Measurements from ENCODE around the gene BEND7. TPM values are rescaled to one million over a fixed set of nuclear protein-coding genes. Genes with fewer than 3 reads are reported as not detected.
"Not testable (repeated sequence)": the region's sequence is repeated elsewhere in the genome, so short reads cannot be mapped to it uniquely, and the experiment has no call there.

BEND7 gene
- total RNA-seq, 1 donor from 2014 or later = 1.3 TPM

DNA sequence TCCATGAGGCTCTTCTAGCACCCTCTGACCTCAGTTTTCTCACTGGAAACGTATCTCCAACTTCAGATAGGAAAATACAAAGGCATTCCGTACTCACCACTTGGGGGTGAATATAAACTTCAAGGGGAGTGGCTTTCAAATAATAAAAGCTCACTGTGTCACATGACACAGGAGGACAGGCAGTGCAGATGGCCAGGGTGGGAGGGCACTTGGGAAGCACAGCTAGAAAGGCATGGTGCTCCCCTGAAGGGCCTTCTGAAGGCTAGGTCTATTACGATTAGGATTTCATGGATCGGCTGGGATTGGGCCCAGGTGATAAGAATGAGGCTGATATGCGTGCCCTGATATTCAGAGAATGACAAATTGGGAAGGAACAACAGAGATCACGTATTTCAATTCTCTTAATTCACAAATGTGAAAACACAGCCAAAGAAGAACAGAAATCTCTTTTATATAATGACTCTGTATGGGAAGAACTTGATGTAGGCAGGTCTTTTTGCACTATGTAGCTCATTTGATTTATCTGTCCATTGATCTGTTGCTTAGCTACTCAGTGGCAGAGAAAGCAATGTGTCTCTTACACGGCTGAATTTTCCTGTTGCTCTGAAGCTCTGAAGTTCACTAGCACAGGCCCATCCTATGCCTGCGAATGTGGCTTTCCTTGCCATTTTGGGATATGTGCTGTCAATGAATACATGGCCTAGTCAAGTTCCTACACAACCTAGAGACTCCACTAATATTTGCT lies 83.0 kb downstream of the BEND7 start:
- no peak for DNase-seq (ENCODE audit: low read depth)

DNA sequence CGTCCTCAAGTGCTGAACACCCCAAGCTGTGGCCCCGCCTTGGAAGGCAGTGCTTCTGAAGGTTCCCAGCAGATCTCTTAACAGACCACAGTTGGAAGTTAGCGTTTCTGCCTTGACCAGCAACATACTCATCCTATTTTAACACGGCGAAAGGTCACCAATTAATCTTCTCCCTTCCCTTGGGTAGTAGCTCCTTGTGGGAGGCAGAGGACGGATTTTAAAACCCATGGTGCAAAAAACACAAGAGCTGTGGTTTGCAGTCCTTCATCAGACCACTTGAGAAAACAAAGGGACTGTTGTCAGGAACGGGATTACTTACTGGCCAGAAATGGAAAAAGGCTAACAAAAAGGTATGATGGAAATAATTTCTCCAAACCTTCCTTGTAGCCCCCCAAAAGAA lies 87.3 kb downstream of the BEND7 start:
- TF ChIP-seq, protein P1, sequence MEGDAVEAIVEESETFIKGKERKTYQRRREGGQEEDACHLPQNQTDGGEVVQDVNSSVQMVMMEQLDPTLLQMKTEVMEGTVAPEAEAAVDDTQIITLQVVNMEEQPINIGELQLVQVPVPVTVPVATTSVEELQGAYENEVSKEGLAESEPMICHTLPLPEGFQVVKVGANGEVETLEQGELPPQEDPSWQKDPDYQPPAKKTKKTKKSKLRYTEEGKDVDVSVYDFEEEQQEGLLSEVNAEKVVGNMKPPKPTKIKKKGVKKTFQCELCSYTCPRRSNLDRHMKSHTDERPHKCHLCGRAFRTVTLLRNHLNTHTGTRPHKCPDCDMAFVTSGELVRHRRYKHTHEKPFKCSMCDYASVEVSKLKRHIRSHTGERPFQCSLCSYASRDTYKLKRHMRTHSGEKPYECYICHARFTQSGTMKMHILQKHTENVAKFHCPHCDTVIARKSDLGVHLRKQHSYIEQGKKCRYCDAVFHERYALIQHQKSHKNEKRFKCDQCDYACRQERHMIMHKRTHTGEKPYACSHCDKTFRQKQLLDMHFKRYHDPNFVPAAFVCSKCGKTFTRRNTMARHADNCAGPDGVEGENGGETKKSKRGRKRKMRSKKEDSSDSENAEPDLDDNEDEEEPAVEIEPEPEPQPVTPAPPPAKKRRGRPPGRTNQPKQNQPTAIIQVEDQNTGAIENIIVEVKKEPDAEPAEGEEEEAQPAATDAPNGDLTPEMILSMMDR (IDR thresholded peaks at IDR 0.05; ENCODE audit: insufficient read depth, low read length, severe bottlenecking) = no peak
- Histone ChIP-seq H3K4me3 (ENCODE audit: low read depth, low read length) (no peak overlapping the region), H3K27me3 (ENCODE audit: control insufficient read depth, insufficient read depth, low read length) (peaks cover 12% of the 10 kb centered on the region), H3K36me3 (ENCODE audit: control insufficient read depth, insufficient read depth, low read length) (no peaks in the 10 kb centered on the region)
- DNase-seq (ENCODE audit: low read depth) (no peak), FAIRE-seq (no peak)

More for the DNA sequence above, 83.0 kb downstream of the BEND7 start:
- Histone ChIP-seq H3K27me3 (ENCODE audit: control insufficient read depth, insufficient read depth, low read length) (peaks cover 2% of the 10 kb centered on the region), H3K4me3 (ENCODE audit: low read depth, low read length) (no peak overlapping the region), H3K36me3 (ENCODE audit: control insufficient read depth, insufficient read depth, low read length) (no peaks in the 10 kb centered on the region)
- TF ChIP-seq, protein P1 (IDR thresholded peaks at IDR 0.05; ENCODE audit: insufficient read depth, low read length, severe bottlenecking) = no peak
- no peak for FAIRE-seq

DNA sequence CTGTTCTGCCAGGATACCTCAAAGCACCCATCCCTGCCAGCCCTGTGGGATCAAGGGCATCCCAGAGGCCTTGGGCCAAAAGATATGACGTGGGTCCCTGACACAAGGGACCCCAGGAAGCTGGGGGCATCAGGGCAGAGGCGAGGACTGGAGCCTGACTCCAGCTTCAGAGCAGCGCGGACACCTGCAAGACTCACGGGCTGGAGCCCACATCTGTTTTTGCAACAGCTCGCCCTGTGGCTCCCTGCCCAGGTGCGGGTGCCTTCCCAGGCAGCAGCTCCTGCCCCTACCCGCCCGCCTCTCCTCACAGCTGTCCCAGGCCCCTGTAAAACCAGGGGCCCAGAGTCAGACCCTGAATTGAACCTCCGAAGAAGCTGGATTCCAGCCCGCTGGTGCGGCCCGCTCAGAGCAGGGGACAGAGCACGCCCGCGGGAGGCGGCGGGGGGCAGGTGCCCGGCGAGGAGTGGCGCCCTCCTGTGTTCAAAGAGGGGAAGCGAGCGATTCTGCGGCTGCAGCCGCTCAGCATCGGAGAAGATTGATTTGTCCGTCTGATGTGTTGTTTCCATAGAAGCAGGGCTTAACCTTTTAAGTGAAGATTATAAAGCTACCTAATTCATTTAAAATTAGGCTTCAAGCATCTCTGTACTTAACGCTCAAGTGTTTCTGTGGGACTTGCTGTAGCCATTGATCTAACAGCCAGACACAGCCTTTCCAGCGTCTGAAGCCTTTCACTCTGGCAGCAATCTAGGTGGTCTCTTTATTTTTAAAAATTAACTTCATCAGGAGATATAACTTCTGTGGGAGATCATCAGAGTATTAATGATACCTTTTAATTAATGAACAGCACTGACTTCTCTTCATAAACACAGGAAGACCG lies 88.4 kb downstream of the BEND7 start:
- TF ChIP-seq, protein P1 (IDR thresholded peaks at IDR 0.05; ENCODE audit: insufficient read depth, low read length, severe bottlenecking) = peak; percentile 94
- DNase-seq (ENCODE audit: low read depth) = peak; percentile 13
- peaks cover 12% of the 10 kb centered on the region for H3K27me3 ChIP-seq (ENCODE audit: control insufficient read depth, insufficient read depth, low read length)
- no peak for FAIRE-seq
- H3K4me3 ChIP-seq (ENCODE audit: low read depth, low read length) = peak overlapping the region; percentile 23
- H3K36me3 ChIP-seq (ENCODE audit: control insufficient read depth, insufficient read depth, low read length) = no peaks in the 10 kb centered on the region

DNA sequence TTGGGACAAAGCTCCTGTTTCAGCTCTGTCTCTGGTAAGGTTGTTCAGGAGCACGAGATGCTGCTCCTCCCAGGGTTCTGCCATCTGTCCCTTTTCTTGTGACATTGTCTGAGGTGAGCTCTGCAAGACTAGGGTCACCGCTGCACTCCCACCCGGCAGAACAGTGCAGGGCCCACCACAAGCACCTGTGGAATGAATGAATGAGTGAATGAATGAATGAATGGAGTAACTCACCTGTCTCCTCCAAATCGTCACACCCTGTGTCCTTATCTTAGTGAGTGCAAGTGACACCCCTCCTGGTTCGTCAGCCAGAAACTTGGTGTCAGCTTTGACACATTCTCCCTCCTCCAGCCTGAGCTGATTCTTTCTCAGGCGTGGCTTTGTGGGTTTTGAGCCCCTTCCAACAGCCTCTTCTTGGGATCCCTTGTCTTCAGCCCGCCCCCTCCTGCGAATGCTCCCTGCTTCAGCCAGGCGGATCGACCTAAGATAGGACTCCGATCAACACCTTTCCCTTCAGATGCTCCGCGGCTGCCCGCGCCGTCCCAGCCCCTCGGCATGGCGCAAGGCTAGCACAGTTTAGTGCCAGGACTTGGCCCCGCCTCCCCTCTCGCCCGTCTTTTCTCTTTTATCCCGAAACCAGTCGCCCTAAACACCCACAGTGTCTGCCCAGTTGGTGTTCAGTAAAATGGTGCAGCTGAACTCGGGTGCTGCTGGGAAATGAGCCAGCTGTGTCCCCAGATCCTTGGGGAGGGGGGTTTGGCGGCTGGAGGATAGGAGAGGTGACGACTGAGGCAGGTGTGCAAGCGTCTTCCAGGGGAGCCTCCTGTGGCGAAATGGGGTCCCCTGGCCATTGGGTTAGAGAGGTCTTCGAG lies 89.3 kb downstream of the BEND7 start:
- DNase-seq (ENCODE audit: low read depth) (no peak), FAIRE-seq (no peak)
- TF ChIP-seq, protein P1 (IDR thresholded peaks at IDR 0.05; ENCODE audit: insufficient read depth, low read length, severe bottlenecking) = no peak
- Histone ChIP-seq H3K36me3 (ENCODE audit: control insufficient read depth, insufficient read depth, low read length) (no peaks in the 10 kb centered on the region), H3K4me3 (ENCODE audit: low read depth, low read length) (no peak overlapping the region), H3K27me3 (ENCODE audit: control insufficient read depth, insufficient read depth, low read length) (peaks cover 12% of the 10 kb centered on the region)

DNA sequence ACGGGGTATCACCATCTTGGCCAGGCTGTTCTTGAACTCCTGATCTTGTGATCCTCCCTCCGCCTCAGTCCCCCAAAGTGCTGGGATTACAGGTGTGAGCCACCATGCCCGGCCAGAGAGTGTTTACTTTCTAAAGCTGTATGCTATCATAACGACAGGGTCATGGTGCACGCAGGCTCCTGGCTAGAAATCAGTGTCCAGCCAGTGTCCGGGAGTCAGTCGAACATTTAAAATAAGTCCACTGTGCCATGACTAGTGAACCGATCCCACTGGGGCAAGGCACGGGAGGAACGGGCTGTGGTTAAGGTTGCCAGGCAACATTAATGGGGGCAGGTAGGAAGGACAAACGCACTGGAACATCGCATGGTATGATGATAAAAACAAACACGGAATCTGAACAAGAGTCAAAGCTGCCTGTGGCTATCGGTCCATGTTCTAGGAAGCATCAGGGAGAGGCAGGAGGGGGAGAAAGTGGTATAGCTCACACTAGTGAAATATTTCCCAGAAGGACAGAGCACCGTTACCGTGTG lies 91.7 kb downstream of the BEND7 start:
- H3K27me3 ChIP-seq (ENCODE audit: control insufficient read depth, insufficient read depth, low read length) = peaks cover 12% of the 10 kb centered on the region
- DNase-seq (ENCODE audit: low read depth) (no peak), FAIRE-seq (no peak)
- TF ChIP-seq, protein P1 (IDR thresholded peaks at IDR 0.05; ENCODE audit: insufficient read depth, low read length, severe bottlenecking) = no peak
- no peaks in the 10 kb centered on the region for H3K36me3 ChIP-seq (ENCODE audit: control insufficient read depth, insufficient read depth, low read length)
- no peak overlapping the region for H3K4me3 ChIP-seq (ENCODE audit: low read depth, low read length)

DNA sequence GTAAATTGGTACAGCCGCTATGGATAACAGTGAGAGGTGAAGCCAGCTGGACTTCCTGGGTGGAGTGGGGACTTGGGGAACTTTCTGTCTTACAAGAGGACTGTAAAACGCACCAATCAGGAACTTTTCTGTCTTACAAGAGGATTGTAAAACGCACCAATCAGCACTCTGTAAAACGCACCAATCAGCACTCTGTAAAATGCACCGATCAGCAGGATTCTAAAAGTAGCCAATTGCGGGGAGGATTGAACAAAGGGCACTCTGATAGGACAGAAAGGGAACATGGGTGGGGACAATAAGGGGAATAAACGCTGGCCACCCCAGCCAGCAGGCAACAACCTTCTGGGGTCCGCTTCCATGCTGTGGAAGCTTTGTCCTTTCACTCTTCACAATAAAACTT lies 100.9 kb downstream of the BEND7 start:
- not testable (repeated sequence) for H3K36me3 ChIP-seq (ENCODE audit: control insufficient read depth, insufficient read depth, low read length); FAIRE-seq; DNase-seq (ENCODE audit: low read depth); H3K4me3 ChIP-seq (ENCODE audit: low read depth, low read length); H3K27me3 ChIP-seq (ENCODE audit: control insufficient read depth, insufficient read depth, low read length)
